Measurements from ENCODE around the gene SLC10A1.

GRCh38 chr14:69804902-69805301 is 7.9 kb upstream of the SLC10A1 start:
- no peak for TF ChIP-seq POLR2A (IDR thresholded peaks at IDR 0.05; ENCODE audit: low read depth, low read length)
- no peak for TF ChIP-seq POLR2AphosphoS5 (IDR thresholded peaks at IDR 0.05; ENCODE audit: low read depth, low read length)
